ENCODE measurements around the gene ARMC8. TPM values are rescaled to one million over a fixed set of nuclear protein-coding genes. Genes with fewer than 3 reads are reported as not detected.
A peak's percentile ranks its signal among the peaks of the same experiment; 100 is the strongest.

The ARMC8 gene
- total and polyA plus RNA-seq, 2 donors (not counting 1 experiment from before 2014, with no cell fraction given): 35.3 to 81.1 TPM

- no peak overlapping the region for H3K4me3 Mint-ChIP-seq
- POLR2A ChIA-PET: no interaction called here
- peaks cover 13% of the 10 kb centered on the region for H3K4me1 Mint-ChIP-seq
Observed at GRCh38 chr3:138327831-138328230, 140.7 kb downstream of the ARMC8 start.

DNA sequence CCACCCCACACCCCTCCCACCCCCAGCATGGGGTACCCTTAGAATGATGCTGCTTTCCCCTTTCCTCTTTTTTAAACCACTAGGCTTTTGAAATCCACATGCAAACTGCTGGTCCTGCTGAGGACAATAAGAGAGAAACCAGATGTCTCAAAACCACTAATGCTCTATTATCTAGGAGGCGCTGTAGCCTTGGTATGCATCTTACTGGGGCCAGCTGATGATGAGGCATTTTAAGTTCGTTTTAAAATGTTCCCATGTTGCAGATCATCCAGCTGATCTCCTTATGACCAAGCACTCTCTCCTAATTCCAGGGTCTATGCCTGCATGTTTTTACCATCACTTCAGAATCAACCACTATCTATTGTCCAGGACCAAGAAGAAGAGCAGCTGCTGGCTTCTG lies 141.2 kb downstream of the ARMC8 start:
- Histone ChIP-seq H3K9me3 (ENCODE audit: control extremely low read depth in 1 of 3, control insufficient read depth in 2 of 3, insufficient read depth in 1 of 3, low read length in 2 of 3) (no peaks in the 10 kb centered on the region), H4K20me1 (ENCODE audit: control insufficient read depth, insufficient read depth, low read length, poor library complexity, severe bottlenecking) (no peaks in the 10 kb centered on the region), H3K4me1 (ENCODE audit: control insufficient read depth in 2 of 2, insufficient read depth in 2 of 2, low read length in 2 of 2) (peaks cover 7 to 18% of the 10 kb centered on the region in 2 donors), H3K27ac (ENCODE audit: low read length in 2 of 2) (no peak overlapping the region), H3K4me3 (ENCODE audit: control extremely low read depth in 1 of 5, extremely low read depth in 1 of 5, insufficient read depth in 1 of 5, low read depth in 2 of 5, low read length in 4 of 5) (no peak overlapping the region), H3K79me2 (ENCODE audit: control insufficient read depth, insufficient read depth, low read length) (no peaks in the 10 kb centered on the region), H3K36me3 (replicated peaks in 1 of 2; ENCODE audit: control extremely low read depth in 1 of 2, control insufficient read depth in 1 of 2, extremely low read depth in 1 of 2, insufficient read depth in 2 of 2, low read length in 1 of 2) (no peaks in the 10 kb centered on the region), H3K27me3 (replicated peaks in 1 of 4; ENCODE audit: control extremely low read depth in 1 of 4, control insufficient read depth in 3 of 4, insufficient read depth in 4 of 4, low read length in 3 of 4) (peaks cover 0 to 24% (median 12%) of the 10 kb centered on the region in 4 experiments), H3K4me2 (replicated peaks; ENCODE audit: low read depth, low read length, poor library complexity, severe bottlenecking) (peak overlapping the region; percentile 97), H2AFZ (ENCODE audit: insufficient read depth, low read depth, low read length, poor library complexity, severe bottlenecking) (no peak overlapping the region), H3K9ac (ENCODE audit: low read length) (no peak overlapping the region)
- Mint-ChIP-seq H3K27ac (no peak overlapping the region), H3K27me3 (peaks cover 45% of the 10 kb centered on the region), H3K4me3 (peak overlapping the region; percentile 74), H3K9me3 (ENCODE audit: insufficient read depth) (no peaks in the 10 kb centered on the region), H3K4me1 (peaks cover 13% of the 10 kb centered on the region)
- ChIA-PET POLR2A (no interaction called here), CTCF (interaction anchor here (0.7 to 1.6 kb wide), 3 partner anchors 11 to 608 kb away, joined by 3 to 4 read pairs (median 3); no protein-coding TSS in a partner anchor)
- no peak for TF ChIP-seq EZH2 (IDR thresholded peaks at IDR 0.05; ENCODE audit: borderline replicate concordance, insufficient read depth, low read depth, low read length, poor library complexity, severe bottlenecking)
- TF ChIP-seq, protein P1, sequence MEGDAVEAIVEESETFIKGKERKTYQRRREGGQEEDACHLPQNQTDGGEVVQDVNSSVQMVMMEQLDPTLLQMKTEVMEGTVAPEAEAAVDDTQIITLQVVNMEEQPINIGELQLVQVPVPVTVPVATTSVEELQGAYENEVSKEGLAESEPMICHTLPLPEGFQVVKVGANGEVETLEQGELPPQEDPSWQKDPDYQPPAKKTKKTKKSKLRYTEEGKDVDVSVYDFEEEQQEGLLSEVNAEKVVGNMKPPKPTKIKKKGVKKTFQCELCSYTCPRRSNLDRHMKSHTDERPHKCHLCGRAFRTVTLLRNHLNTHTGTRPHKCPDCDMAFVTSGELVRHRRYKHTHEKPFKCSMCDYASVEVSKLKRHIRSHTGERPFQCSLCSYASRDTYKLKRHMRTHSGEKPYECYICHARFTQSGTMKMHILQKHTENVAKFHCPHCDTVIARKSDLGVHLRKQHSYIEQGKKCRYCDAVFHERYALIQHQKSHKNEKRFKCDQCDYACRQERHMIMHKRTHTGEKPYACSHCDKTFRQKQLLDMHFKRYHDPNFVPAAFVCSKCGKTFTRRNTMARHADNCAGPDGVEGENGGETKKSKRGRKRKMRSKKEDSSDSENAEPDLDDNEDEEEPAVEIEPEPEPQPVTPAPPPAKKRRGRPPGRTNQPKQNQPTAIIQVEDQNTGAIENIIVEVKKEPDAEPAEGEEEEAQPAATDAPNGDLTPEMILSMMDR (IDR thresholded peaks at IDR 0.05): no peak
- no peak for ATAC-seq (ENCODE audit: low read depth)
- DNase-seq: no peak
- WGBS (ENCODE audit: insufficient coverage): 27% methylated on average over 1 of the region's 2 CpGs
- intact Hi-C loops (cut with micrococcal nuclease): loop anchor here (10.0 kb wide), 1 partner anchor 144 kb away; the partner anchor contains the start of gene ARMC8

More at GRCh38 chr3:138327831-138328230, 140.7 kb downstream of the ARMC8 start:
- H3K9me3 Mint-ChIP-seq (ENCODE audit: insufficient read depth): no peaks in the 10 kb centered on the region
- CTCF ChIA-PET: interaction anchor here (0.8 to 1.6 kb wide), 3 partner anchors 11 to 588 kb away, joined by 3 to 4 read pairs (median 3); no protein-coding TSS in a partner anchor
- no peak overlapping the region for H3K27ac ChIP-seq (ENCODE audit: low read length in 2 of 2)
- no peaks in the 10 kb centered on the region for H4K20me1 ChIP-seq (ENCODE audit: control insufficient read depth, insufficient read depth, low read length, poor library complexity, severe bottlenecking)
- no peaks in the 10 kb centered on the region for H3K9me3 ChIP-seq (ENCODE audit: control extremely low read depth in 1 of 3, control insufficient read depth in 2 of 3, insufficient read depth in 1 of 3, low read length in 2 of 3)
- H3K27me3 Mint-ChIP-seq: peaks cover 50% of the 10 kb centered on the region
- no peak overlapping the region for H3K9ac ChIP-seq (ENCODE audit: low read length)
- H3K4me2 ChIP-seq (replicated peaks; ENCODE audit: low read depth, low read length, poor library complexity, severe bottlenecking): no peak overlapping the region
- WGBS (ENCODE audit: insufficient coverage): 93% methylated on average over 3 of the region's 4 CpGs
- H3K4me3 ChIP-seq (ENCODE audit: control extremely low read depth in 1 of 5, extremely low read depth in 1 of 5, insufficient read depth in 1 of 5, low read depth in 2 of 5, low read length in 4 of 5): no peak overlapping the region
- no peak overlapping the region for H2AFZ ChIP-seq (ENCODE audit: insufficient read depth, low read depth, low read length, poor library complexity, severe bottlenecking)
- DNase-seq: no peak
- no peaks in the 10 kb centered on the region for H3K79me2 ChIP-seq (ENCODE audit: control insufficient read depth, insufficient read depth, low read length)
- H3K27me3 ChIP-seq (replicated peaks in 1 of 4; ENCODE audit: control extremely low read depth in 1 of 4, control insufficient read depth in 3 of 4, insufficient read depth in 4 of 4, low read length in 3 of 4): peaks cover 0 to 30% (median 13%) of the 10 kb centered on the region in 4 experiments
- no peak overlapping the region for H3K27ac Mint-ChIP-seq
- ATAC-seq (ENCODE audit: low read depth): no peak
- peaks cover 7 to 18% of the 10 kb centered on the region in 2 donors for H3K4me1 ChIP-seq (ENCODE audit: control insufficient read depth in 2 of 2, insufficient read depth in 2 of 2, low read length in 2 of 2)
- TF ChIP-seq, protein P1 (IDR thresholded peaks at IDR 0.05): no peak
- no peak for TF ChIP-seq EZH2 (IDR thresholded peaks at IDR 0.05; ENCODE audit: borderline replicate concordance, insufficient read depth, low read depth, low read length, poor library complexity, severe bottlenecking)
- H3K36me3 ChIP-seq (replicated peaks in 1 of 2; ENCODE audit: control extremely low read depth in 1 of 2, control insufficient read depth in 1 of 2, extremely low read depth in 1 of 2, insufficient read depth in 2 of 2, low read length in 1 of 2): no peaks in the 10 kb centered on the region
- intact Hi-C loops (cut with micrococcal nuclease): loop anchor here (10.0 kb wide), 1 partner anchor 143 kb away; the partner anchor contains the start of gene ARMC8

All from B cell (primary cell).